ENCODE measurements around the gene DENND4C.

GRCh38 chr9:19243366-19244033, 13.0 kb downstream of the DENND4C start:
- TF ChIP-seq POLR2AphosphoS5 (IDR thresholded peaks at IDR 0.05; ENCODE audit: insufficient read depth in 1 of 2, low read depth in 1 of 2) (no peak), POLR2A (IDR thresholded peaks at IDR 0.05) (no peak), CTCF (IDR thresholded peaks at IDR 0.05) (no peak)

Data from vagina (tissue), 2 donors.